Neuronal stem cell (in vitro differentiated cells): ENCODE data around the gene NUBPL.
"Not testable (repeated sequence)": the region's sequence is repeated elsewhere in the genome, so short reads cannot be mapped to it uniquely, and the experiment has no call there.

Experiments used
- DNase-seq: peaks from one replicate; pipeline ENCODE4 v3.0.0-alpha.2; 2013; ENCODE audit warnings: low spot score
- H2AFZ ChIP-seq: one replicate; pipeline ENCODE4 v1.6.1; 2013; ENCODE audit warnings: mild to moderate bottlenecking, low read length, inconsistent platforms
- H2AK5ac ChIP-seq: 2 replicates; pipeline ENCODE4 v1.6.1; 2013; ENCODE audit warnings: low read depth, mild to moderate bottlenecking, inconsistent platforms, low read length, moderate library complexity, mixed read lengths
- H2BK120ac ChIP-seq: 2 replicates; pipeline ENCODE4 v1.6.1; 2013; ENCODE audit warnings: low read depth, mild to moderate bottlenecking, inconsistent platforms, low read length, moderate library complexity, mixed read lengths
- H2BK12ac ChIP-seq: one replicate; pipeline ENCODE4 v1.6.1; 2013; ENCODE audit warnings: low read length, inconsistent platforms
- H2BK15ac ChIP-seq: 2 replicates; pipeline ENCODE4 v1.6.1; 2013; ENCODE audit warnings: mild to moderate bottlenecking, low read length, inconsistent platforms, mixed read lengths
- H2BK5ac ChIP-seq: one replicate; pipeline ENCODE4 v1.6.1; 2013; ENCODE audit warnings: inconsistent platforms, mild to moderate bottlenecking, low read length, moderate library complexity
- H3K14ac ChIP-seq: one replicate; pipeline ENCODE4 v1.6.1; 2013; ENCODE audit warnings: low read length, inconsistent platforms
- H3K18ac ChIP-seq: 2 replicates; pipeline ENCODE4 v1.6.1; 2013; ENCODE audit warnings: low read length, inconsistent platforms
- H3K23ac ChIP-seq: 2 replicates; pipeline ENCODE4 v1.6.1; 2013; ENCODE audit warnings: low read depth, mild to moderate bottlenecking, mixed read lengths, low read length, inconsistent platforms; ENCODE audit not compliant: poor library complexity
- H3K27ac ChIP-seq: replicated peaks from 3 replicates; pipeline ENCODE4 v1.5.1; 2013; ENCODE audit warnings: low read length, inconsistent platforms
- H3K27me3 ChIP-seq, 3 experiments: 2 replicates each; pipeline ENCODE4 v1.6.1; 2013; ENCODE audit warnings: low read length in 3 of 3, mild to moderate bottlenecking in 2 of 3, inconsistent platforms in 1 of 3, low read depth in 1 of 3, mixed read lengths in 1 of 3, moderate library complexity in 1 of 3; ENCODE audit not compliant: control insufficient read depth in 3 of 3, insufficient read depth in 3 of 3
- H3K36me3 ChIP-seq, 2 donors: replicated peaks in 1 of 2; 2 replicates each; pipeline ENCODE4 v1.6.1; 2013; ENCODE audit warnings: low read length in 2 of 2; ENCODE audit not compliant: control insufficient read depth in 2 of 2, insufficient read depth in 2 of 2
- H3K4ac ChIP-seq: 2 replicates; pipeline ENCODE4 v1.6.1; 2013; ENCODE audit warnings: inconsistent platforms, mild to moderate bottlenecking, low read length, moderate library complexity
- H3K4me1 ChIP-seq, 2 donors: 1 replicate in 1 of 2; 2 replicates in 1 of 2; pipeline ENCODE4 v1.6.1; 2013; ENCODE audit warnings: low read length in 2 of 2, low read depth in 1 of 2; ENCODE audit not compliant: control insufficient read depth in 2 of 2, insufficient read depth in 1 of 2
- H3K4me2 ChIP-seq: one replicate; pipeline ENCODE4 v1.6.1; 2013; ENCODE audit warnings: mild to moderate bottlenecking, low read length, inconsistent platforms; ENCODE audit not compliant: insufficient read depth, poor library complexity, severe bottlenecking
- H3K4me3 ChIP-seq, 2 donors: 2 replicates each; pipeline ENCODE4 v1.5.1; 2013; ENCODE audit warnings: low read length in 2 of 2, mild to moderate bottlenecking in 2 of 2, inconsistent platforms in 1 of 2, moderate library complexity in 1 of 2
- H3K79me1 ChIP-seq: one replicate; pipeline ENCODE4 v1.6.1; 2013; ENCODE audit warnings: low read depth, mild to moderate bottlenecking, inconsistent platforms, low read length, moderate library complexity
- H3K9ac ChIP-seq: one replicate; pipeline ENCODE4 v1.6.1; 2013; ENCODE audit warnings: mild to moderate bottlenecking, low read depth, low read length, inconsistent platforms; ENCODE audit not compliant: poor library complexity
- H3K9me3 ChIP-seq, 2 donors: replicated peaks in 1 of 2; 2 replicates each; pipeline versions ENCODE3 to v1.6.1; 2013; ENCODE audit warnings: low read length in 2 of 2, mild to moderate bottlenecking in 2 of 2, inconsistent platforms in 1 of 2, low read depth in 1 of 2, mixed read lengths in 1 of 2, moderate library complexity in 1 of 2; ENCODE audit not compliant: control insufficient read depth in 2 of 2, insufficient read depth in 1 of 2
- H4K8ac ChIP-seq: one replicate; pipeline ENCODE4 v1.6.1; 2013; ENCODE audit warnings: low read depth, mild to moderate bottlenecking, inconsistent platforms, low read length, moderate library complexity
- H4K91ac ChIP-seq: one replicate; pipeline ENCODE4 v1.6.1; 2013; ENCODE audit warnings: low read length, low read depth, mild to moderate bottlenecking, inconsistent platforms; ENCODE audit not compliant: poor library complexity
- WGBS, 2 donors: extraction: QIAGEN DNeasy Blood & Tissue Kit; methylation state at CpG; one replicate each; pipeline ENCODE4 v1.1.7; 2013; ENCODE audit warnings: missing lambda C conversion rate in 2 of 2, mixed read lengths in 1 of 2; ENCODE audit not compliant: insufficient read length in 2 of 2, insufficient replicate concordance in 1 of 2; ENCODE audit errors: extremely low coverage in 2 of 2; 5-methylcytosine and 5-hydroxymethylcytosine counted together

The NUBPL gene

DNA sequence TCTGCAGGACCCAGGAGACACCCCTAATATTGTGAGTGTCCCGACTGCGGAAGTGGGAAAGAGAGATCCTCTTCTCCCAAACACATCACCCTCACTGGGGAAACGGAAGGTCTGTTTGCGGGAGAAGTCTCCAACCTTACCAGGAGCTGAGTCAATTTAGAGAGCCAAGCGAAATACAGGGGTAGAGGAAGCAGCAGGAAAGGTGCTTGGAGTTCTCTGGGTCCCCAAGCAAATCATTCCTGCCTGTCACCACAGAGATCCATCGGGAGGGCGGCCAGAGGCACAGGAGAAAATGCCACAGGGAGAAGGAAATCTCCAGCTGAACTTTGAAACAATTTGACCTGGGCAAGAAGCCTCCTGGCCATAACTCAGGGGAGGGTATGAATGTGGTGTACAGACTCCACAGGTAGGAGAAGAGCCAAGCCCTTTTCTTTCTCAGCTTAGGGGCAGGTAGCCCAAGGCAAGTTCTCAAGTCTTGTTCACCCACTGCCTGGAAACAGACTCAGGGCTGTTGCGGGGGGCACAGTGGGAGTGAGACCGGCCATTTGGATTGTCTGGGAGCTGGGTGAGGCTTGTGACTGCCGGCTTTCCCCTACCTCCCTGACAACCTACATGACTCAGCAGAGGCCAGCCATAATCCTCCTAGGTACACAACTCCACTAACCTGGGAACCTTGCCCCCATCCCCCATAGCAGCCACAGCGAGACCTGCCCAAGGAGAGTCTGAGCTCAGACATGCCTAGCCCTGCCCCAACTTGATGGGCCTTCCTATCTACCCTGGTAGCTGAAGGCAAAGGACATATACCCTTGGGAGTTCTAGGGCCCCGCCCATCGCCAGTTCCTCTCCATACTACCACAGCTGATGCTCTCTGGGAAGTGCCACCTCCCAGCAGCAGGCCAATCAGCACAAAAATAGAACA lies 304.0 kb downstream of the NUBPL start:
- no peak overlapping the region for H3K4ac ChIP-seq

GRCh38 chr14:31867570-31867969 lies 306.4 kb downstream of the NUBPL start:
- Histone ChIP-seq H2BK15ac (no peak overlapping the region), H3K36me3 (no peaks in the 10 kb centered on the region), H3K4me2 (no peak overlapping the region), H2BK120ac (no peak overlapping the region), H3K14ac (no peak overlapping the region), H4K8ac (no peak overlapping the region), H2BK12ac (no peak overlapping the region), H2AFZ (no peak overlapping the region), H3K27ac (no peak overlapping the region), H3K4ac (no peak overlapping the region), H3K18ac (no peak overlapping the region), H2AK5ac (no peak overlapping the region), H3K23ac (no peak overlapping the region), H3K79me1 (no peaks in the 10 kb centered on the region), H3K4me3 (no peak overlapping the region), H3K9ac (no peak overlapping the region), H3K27me3 (no peaks in the 10 kb centered on the region), H3K9me3 (peaks cover 0 to 2% of the 10 kb centered on the region in 2 donors), H2BK5ac (no peak overlapping the region), H3K4me1 (no peaks in the 10 kb centered on the region), H4K91ac (no peak overlapping the region)
- DNase-seq = no peak

More for the DNA sequence above, 304.0 kb downstream of the NUBPL start:
- Histone ChIP-seq H3K23ac (no peak overlapping the region), H3K9ac (no peak overlapping the region), H3K27me3 (no peaks in the 10 kb centered on the region), H3K27ac (no peak overlapping the region), H3K4me2 (no peak overlapping the region), H3K9me3 (peaks cover 0 to 2% of the 10 kb centered on the region in 2 donors), H2AK5ac (peak overlapping the region; percentile 28), H3K14ac (no peak overlapping the region), H4K8ac (peak overlapping the region; percentile 3), H3K36me3 (no peaks in the 10 kb centered on the region), H4K91ac (no peak overlapping the region), H3K18ac (peak overlapping the region; percentile 85), H3K79me1 (no peaks in the 10 kb centered on the region), H2BK12ac (no peak overlapping the region), H3K4me3 (no peak overlapping the region), H2BK5ac (no peak overlapping the region), H2BK15ac (no peak overlapping the region), H2AFZ (no peak overlapping the region), H3K4me1 (no peaks in the 10 kb centered on the region), H2BK120ac (no peak overlapping the region)
- no CpG with 5 or more reads among the region's 13 CpGs for WGBS, 2 donors
- DNase-seq = no peak

- not testable (repeated sequence) for H3K18ac ChIP-seq, H2BK5ac ChIP-seq, H4K91ac ChIP-seq, H3K4me1 ChIP-seq, H3K14ac ChIP-seq, H2BK120ac ChIP-seq, H3K4me2 ChIP-seq, H3K9ac ChIP-seq, H3K23ac ChIP-seq, H3K79me1 ChIP-seq, H2AFZ ChIP-seq, H3K36me3 ChIP-seq, H3K4ac ChIP-seq, DNase-seq, H3K27me3 ChIP-seq, H3K27ac ChIP-seq, H2BK12ac ChIP-seq, H3K4me3 ChIP-seq, H2AK5ac ChIP-seq, H3K9me3 ChIP-seq, H4K8ac ChIP-seq, H2BK15ac ChIP-seq
- WGBS, 2 donors = no CpG with 5 or more reads among the region's 3 CpGs
These were observed 306.9 kb downstream of the NUBPL start for GRCh38 chr14:31868096-31868495.

- Histone ChIP-seq H2BK12ac (no peak overlapping the region), H4K91ac (no peak overlapping the region), H2AFZ (no peak overlapping the region), H3K23ac (no peak overlapping the region), H3K4ac (no peak overlapping the region), H3K4me2 (no peak overlapping the region), H3K14ac (no peak overlapping the region), H3K4me1 (no peaks in the 10 kb centered on the region), H3K36me3 (no peaks in the 10 kb centered on the region), H4K8ac (no peak overlapping the region), H3K9me3 (no peaks in the 10 kb centered on the region), H2AK5ac (no peak overlapping the region), H2BK120ac (no peak overlapping the region), H2BK15ac (no peak overlapping the region), H3K27me3 (no peaks in the 10 kb centered on the region), H3K9ac (no peak overlapping the region), H2BK5ac (no peak overlapping the region), H3K4me3 (no peak overlapping the region), H3K27ac (no peak overlapping the region), H3K79me1 (no peaks in the 10 kb centered on the region), H3K18ac (no peak overlapping the region)
- no peak for DNase-seq
- no CpG with 5 or more reads among the region's 7 CpGs for WGBS, 2 donors
These were observed 315.5 kb downstream of the NUBPL start for GRCh38 chr14:31876741-31877140.
